Measurements from ENCODE around the gene POLR1B.
A peak's percentile ranks its signal among the peaks of the same experiment; 100 is the strongest.
"Not testable (repeated sequence)": the region's sequence is repeated elsewhere in the genome, so short reads cannot be mapped to it uniquely, and the experiment has no call there.

DNA sequence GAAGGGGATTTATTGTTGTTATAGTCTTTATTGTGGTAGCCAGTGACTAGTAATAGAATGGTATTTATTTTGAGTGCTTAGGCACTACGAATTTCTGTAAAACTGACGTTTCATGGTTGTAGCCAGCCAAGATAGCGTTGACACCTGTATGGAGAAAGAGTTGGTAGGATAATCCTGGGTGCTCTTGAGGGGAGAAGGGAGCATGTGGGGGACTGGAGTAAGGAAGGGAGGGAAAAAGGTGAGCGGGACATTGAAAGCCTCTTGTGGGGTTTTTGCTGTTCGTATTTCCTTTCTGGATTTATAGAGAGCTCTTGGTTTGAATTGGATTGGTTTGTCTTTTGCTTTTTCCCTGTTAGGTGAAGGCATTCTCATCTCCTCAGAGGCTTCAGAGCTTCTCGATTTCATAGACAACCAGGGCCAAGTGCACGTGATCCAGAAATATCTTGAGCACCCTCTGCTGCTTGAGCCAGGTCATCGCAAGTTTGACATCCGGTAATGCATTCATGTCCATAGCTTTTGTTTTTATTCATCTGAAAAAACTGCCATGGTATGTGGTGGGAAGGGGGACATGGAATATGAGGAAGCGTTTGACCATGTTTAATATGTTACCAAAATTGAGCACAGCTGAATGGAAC, 41.3 kb upstream of the POLR1B start:
- TF ChIP-seq, protein P1, sequence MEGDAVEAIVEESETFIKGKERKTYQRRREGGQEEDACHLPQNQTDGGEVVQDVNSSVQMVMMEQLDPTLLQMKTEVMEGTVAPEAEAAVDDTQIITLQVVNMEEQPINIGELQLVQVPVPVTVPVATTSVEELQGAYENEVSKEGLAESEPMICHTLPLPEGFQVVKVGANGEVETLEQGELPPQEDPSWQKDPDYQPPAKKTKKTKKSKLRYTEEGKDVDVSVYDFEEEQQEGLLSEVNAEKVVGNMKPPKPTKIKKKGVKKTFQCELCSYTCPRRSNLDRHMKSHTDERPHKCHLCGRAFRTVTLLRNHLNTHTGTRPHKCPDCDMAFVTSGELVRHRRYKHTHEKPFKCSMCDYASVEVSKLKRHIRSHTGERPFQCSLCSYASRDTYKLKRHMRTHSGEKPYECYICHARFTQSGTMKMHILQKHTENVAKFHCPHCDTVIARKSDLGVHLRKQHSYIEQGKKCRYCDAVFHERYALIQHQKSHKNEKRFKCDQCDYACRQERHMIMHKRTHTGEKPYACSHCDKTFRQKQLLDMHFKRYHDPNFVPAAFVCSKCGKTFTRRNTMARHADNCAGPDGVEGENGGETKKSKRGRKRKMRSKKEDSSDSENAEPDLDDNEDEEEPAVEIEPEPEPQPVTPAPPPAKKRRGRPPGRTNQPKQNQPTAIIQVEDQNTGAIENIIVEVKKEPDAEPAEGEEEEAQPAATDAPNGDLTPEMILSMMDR (IDR thresholded peaks at IDR 0.05): peak; percentile 26 to 50 (median 32)
- not testable (repeated sequence) for TF ChIP-seq POLR2A (IDR thresholded peaks at IDR 0.05; ENCODE audit: low read depth)
